ENCODE data around the gene CDKN1C.

Gene CDKN1C

DNA sequence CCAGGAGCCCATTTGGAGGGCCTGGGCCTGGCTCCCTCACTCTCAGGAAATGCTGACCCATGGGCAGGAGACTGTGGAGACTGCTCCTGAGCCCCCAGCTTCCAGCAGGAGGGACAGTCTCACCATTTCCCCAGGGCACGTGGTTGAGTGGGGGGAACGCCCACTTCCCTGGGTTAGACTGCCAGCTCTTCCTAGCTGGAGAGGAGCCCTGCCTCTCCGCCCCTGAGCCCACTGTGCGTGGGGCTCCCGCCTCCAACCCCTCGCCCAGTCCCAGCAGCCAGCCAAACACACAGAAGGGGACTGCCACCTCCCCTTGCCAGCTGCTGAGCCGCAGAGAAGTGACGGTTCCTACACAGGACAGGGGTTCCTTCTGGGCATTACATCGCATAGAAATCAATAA, 37.1 kb downstream of the CDKN1C start:
- DNase-seq (ENCODE audit: low read depth, low spot score): no peak

DNA sequence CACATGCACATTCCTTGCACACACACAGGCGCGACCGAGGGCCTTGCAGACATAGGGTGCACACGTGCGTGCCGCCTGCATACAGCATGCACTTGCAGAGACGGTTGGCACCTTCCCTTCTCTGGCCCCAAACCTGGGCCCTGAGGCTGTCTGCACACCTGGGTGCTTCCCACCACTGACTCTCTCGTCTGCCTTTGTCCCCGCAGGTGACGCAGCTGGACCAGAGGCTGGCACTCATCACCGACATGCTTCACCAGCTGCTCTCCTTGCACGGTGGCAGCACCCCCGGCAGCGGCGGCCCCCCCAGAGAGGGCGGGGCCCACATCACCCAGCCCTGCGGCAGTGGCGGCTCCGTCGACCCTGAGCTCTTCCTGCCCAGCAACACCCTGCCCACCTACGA, 38.0 kb downstream of the CDKN1C start:
- no peak for DNase-seq (ENCODE audit: low read depth, low spot score)

DNA sequence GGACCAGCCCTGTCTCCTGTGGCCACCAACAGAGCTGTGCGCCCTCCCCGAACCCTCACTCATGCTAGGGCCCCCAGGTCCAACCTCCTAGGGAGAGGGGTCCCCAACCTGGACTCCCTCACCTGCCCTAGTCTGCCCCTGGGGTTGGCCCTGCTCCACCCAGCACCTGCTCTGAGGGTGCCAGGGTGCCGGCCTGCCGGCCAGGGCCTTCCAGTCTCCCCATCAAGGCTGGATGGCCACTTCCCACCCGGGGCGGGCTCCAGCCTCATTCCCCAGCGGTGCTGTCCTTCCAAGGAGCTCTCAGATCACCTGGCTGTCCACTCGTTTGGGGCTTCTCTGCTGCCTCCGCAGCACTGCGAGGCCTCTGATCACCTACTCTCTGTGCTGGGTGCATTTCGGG, 39.1 kb downstream of the CDKN1C start:
- no peak for DNase-seq (ENCODE audit: low read depth, low spot score)

DNA sequence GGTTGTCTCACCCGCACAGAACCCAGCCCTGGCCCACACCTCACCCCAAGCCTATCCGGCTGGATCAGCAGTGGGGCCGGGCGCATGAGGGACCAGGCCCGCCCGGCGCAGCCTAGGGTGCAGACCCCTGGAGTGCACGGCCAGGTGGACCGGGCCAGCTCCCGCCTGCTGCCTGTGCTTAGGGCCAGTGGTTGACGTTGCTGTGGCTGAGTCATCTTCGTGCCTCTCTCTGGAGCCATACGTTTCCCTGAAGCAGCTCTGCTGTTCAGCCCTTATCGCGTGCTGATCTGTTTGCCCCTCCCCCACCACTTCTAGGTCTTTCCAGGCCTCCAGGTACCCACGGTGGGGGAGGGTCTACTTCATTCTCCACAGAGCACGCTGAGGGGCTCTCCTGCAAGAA, 39.5 kb downstream of the CDKN1C start:
- no peak for DNase-seq (ENCODE audit: low read depth, low spot score)

DNA sequence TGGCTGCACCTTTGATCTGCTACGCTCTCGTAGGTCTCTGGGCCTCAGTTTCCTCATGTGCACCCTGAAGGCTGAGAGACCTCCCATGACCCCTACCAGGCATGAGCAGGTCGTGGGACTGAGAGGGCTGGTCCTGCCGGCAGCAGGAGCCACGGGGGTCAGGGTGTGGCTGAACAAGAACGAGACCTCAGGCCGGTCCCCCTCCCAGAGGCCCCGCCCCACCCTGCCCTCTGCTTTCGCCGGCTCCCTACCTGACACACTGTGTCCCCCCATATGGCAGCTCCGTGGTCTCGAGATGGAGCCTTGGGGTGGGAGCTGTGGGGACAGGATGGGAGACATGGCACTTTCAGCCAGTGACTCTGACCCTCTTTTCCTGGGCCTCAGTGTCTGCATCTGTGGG, 40.6 kb downstream of the CDKN1C start:
- no peak for DNase-seq (ENCODE audit: low read depth, low spot score)

DNA sequence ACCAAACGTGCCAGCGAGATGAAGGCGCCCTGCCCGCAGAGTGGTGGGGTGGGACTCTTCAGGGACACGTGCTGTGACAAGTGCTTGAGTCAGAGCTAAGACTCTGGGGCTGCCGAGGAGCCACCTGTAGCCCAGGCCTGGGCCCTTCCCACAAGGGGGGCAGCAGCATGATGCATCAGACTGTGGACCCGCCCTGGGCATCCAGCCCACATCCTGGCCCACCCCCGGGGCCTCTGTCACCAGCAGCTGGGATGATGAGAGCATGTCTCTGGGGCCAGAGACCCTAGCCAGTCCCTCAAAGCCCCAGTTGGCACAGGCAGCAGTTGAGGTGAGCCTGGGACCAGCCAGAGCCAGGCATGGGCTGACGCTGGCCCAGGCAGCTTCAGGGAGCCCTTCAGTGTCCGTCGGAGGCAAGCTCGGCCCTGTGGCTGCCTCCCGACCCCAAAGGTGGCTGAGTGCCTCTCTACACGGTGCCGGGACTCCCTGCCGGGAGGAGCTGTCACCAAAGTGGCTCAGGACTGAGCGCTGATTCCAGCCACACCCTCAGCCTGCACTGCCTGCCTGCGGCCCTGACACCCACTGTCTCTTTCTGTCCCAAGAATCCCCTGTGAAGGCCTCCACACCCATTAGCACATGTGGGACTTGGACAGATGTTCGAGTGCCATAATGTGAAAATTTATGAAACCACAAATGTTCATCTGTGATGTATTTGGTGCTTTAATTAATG, 41.3 kb downstream of the CDKN1C start:
- no peak for DNase-seq (ENCODE audit: low read depth, low spot score)

DNA sequence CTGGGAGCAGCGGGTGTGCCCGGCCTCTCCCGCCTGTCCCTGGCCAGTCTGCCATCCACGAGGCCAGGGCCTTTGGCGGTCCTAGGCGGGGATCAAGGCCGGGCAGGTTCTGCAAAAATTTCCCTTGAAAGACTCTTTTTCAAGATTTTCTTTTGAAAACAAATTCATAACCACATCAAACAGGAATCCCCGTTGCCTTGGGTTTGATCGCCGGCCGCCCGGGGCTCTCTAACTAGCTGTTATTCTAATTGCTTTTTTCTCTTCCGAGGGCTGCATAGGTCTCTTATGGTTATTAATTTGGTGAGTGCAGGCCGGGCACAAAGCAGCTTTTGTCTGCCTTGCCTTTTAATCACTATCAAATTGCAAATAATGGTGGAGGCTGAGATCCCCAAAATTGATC, 42.0 kb downstream of the CDKN1C start:
- DNase-seq (ENCODE audit: low read depth, low spot score): no peak

DNA sequence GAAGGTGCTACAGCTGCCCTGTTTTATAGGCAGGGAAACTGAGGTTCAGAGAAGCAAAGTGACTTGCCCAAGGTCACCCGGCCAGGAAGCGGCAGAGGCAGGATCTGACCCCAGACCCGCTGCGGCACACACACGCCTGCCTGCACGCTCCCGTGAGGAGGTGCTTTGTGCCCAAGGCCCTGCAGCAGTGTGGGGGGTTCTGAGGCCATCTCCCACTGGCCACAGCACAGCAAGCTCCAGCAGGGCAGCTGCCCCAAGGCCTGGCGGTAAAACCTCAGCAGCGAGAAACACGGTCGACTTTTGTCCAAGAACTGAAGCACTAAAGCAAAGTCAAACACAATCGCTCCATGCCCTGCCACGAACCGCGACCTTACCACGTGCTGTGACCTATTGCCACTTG, 42.7 kb downstream of the CDKN1C start:
- no peak for DNase-seq (ENCODE audit: low read depth, low spot score)

DNA sequence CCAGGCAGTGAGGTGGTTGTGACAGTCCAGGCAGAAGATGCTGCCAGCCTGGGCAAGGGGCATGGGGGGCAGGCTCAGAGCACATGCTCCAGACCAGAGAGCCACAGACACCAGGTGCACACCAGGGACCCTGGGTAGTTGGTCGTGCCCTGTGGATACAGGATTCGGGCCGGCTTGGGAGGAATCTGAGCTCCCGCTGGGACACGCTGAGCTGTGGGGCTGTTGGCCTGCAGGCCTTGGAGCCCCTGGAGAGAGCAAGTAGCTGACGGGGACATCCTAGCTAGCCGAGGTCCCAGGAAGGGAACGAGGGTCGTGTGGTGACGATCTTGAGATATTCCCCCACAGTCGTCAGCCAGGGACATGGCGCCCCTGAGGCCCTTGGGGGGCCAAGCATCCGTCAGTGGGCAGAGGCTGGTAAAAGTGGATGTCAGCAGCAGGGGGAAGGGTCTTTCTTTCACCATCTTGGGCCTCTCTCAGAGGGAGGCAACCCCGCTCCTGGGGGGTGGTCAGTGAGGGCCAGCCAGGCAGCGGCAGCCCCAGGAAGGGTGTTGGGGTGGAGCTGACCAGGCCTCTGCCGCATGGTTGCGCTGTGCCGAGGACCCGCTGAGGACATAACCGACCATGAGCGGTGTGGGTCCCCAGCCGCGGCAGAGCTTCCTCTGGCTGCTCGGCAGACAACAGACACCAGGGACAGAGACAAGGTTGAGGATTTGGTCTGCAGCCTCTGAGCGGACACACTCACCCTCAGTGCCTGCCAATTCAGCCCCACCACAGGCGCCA, 44.0 kb downstream of the CDKN1C start:
- DNase-seq (ENCODE audit: low read depth, low spot score): no peak

DNA sequence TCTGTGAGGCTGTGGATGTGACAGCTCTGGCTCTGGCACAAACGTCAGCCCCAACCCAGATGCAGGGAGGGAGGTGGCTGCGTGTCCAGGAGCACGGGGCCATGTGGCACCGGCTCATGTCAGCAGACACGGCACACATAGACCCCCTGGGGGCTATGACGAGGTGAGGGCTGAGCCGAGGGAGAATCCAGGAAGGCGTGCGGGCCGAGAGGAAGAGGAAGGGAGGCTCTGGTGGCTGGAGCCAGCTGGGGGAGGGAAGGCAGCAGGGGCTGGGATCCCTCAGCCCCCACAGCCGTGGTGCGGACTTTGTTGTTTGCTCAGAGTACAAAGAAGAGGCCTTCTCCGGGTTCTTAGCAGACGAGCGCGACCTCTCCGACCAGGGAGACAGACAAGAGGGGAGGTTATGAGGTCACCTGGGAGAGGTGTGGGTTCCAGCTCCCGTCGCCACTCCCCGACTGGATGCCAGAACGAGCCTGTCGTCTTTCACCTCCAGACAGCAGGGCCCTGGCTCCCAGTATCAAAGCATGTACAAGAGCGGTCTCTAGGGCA, 46.1 kb downstream of the CDKN1C start:
- DNase-seq (ENCODE audit: low read depth, low spot score): no peak

DNA sequence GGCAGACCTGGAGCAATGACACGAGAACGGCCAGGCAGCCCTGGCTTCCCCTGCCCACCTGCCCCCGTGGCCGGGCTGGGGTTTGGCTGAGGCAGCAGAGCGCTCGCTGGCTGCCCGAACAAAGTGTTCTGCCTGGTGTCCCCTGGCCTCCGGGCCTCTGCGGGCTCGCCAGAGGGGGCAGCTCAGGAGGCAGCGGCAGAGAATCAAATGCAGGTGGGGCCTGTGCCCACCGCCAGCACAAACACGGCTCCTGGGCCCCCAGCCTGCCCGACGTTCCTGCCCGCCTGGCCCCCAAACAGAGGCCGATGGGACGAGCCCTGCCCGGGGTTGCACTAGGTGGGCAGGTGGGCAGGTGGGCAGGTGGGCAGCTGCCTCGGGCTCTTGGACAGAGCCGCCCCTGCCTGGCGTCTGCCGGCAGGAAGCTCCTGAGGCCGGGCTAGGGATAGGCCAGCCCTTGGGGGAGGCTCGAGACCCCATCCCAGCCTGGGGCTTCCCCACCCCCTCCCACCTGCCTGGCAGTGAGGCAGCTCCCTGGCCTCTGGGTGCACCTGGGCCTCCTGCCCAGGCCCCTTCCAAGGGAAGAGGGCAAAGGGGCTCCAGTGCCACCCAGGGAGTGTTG, 46.8 kb downstream of the CDKN1C start:
- DNase-seq (ENCODE audit: low read depth, low spot score): no peak

DNA sequence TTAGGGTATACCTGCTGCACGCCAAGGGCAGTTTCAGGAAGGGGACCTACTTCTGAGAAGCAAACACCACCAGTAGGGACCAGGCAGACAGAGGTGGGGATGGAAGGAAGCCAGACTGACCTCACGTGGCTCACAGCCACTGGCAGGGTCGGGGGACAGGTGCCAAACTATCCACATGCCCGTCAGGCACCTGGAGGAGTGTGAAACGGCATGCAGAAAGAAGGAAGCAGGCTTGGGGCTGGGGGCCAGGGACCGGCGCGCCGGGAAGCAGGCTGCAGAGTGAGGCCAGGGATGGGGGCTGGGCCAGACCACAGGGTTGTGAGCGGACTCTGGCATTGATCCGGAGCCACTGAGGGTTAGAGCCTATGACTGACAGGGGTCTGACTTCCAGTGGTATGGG, 47.5 kb downstream of the CDKN1C start:
- DNase-seq (ENCODE audit: low read depth, low spot score): no peak

DNA sequence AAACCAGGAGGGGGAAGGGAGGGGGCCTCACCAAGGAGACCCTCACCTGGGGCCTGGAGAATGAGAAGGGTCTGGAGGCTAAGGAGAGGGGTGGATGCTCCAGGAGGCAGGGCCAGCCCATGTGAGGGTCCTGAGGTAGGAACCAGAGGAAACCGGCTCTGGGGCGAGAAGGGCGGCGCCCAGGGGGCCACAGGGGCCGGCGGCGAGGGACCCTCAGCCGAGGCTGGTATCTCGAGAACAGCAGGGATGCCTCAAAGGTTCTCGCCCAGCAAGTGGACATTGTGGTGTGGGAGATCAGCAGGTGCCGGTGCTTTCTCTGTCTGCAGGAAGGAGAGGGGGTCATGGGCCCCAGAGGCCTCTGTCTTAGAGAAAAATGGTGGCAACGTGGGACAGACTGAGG, 47.9 kb downstream of the CDKN1C start:
- DNase-seq (ENCODE audit: low read depth, low spot score): no peak

DNA sequence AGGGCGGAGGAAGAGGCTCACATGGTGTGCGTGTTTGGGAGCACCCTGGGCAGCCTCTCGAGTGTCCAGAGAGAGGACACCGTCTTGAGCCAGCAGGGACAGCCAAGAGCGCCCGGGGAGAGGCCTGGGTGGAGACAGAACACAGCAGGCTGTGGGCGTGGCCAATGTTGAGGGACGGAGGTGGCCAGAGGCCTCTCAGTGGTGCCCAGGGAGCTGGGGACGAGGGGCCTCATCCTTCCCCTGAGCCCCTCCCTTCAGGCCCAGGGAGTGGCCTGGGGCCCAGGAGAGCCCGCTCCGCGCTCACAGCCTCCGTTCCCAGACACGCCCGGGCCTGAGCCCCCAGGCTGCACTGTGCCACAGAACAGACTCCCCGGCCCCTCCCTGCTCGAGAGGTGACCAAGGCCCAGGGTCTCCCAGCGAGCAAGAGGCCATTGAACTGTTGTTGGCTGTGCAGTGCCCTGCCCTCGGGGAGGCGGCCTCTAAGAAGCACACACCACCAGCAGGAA, 48.4 kb downstream of the CDKN1C start:
- no peak for DNase-seq (ENCODE audit: low read depth, low spot score)

DNA sequence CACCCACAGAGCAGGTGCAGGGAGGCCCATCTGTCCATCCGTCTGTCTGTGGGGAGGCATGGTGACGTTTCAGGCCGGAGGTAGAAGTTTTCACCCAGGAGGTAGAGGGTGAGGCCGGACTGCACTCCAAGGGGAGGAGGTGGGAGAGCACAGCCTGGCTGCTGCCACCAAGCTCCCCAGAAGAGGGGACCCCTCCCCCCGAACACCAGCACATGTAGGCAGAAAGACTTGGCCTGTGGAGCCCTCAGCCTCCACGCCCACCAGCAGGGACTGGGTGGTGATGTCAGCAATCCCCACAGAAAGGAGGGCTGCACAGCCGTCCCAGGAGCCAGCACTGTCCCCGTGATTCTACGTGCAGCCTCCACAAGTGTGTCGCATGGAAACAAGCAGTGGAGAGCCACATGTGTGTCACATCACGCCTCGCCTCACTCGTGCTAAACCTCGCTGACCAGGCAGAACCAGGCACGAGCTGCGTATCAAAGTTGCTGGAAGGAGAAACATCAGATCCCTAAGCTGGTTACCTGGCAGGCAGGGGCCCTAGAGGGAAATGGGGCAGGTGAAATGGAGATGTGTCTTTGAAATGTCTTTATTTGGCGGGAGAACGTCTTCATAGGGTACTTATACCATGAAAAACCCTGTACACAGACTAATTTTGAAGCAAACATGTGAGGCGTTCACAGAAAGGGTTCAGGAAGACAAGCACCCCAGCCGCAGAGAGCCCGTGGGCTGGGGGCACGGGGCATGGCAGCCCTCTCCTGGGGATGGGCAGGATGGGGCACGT, 49.1 kb downstream of the CDKN1C start:
- DNase-seq (ENCODE audit: low read depth, low spot score): no peak

DNA sequence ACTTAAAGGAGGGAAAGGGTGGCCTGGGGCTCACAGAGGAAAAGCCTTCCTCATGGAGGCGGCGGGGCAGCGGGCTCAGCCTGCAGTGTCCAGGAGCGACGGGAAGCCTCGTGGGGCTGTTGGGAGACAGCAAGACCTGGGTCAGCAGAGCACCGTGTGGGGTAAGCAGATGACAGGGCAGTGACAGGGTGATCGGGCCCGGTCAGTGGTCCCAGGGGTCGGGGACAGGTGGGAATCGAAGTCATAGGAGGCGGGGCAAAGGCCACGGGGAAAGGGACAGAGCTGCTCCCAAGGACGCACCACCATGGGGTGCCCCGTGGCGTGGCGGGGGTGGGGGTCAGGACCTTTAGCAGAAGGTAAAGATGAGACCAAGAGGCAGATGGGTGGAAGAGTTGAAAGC, 49.8 kb downstream of the CDKN1C start:
- DNase-seq (ENCODE audit: low read depth, low spot score): no peak

DNA sequence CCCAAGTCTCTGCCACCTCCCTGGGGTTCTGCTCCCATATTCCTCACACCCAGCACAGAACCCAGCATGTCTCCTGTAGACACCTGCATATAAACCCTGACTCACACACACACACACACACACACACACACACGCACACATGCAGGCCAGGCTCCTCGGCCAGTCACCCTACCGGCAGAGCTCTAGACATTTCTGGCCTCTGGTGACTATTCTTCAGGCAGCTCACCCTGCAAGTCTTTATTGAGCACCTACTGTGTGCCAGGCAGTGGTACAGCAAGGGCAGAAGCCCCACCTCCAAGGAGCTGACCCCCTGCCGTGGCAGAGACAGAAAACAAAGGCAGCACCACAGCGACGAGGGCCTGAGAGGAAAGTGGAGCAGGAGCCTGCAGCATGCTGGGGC, 50.3 kb downstream of the CDKN1C start:
- no peak for DNase-seq (ENCODE audit: low read depth, low spot score)

DNA sequence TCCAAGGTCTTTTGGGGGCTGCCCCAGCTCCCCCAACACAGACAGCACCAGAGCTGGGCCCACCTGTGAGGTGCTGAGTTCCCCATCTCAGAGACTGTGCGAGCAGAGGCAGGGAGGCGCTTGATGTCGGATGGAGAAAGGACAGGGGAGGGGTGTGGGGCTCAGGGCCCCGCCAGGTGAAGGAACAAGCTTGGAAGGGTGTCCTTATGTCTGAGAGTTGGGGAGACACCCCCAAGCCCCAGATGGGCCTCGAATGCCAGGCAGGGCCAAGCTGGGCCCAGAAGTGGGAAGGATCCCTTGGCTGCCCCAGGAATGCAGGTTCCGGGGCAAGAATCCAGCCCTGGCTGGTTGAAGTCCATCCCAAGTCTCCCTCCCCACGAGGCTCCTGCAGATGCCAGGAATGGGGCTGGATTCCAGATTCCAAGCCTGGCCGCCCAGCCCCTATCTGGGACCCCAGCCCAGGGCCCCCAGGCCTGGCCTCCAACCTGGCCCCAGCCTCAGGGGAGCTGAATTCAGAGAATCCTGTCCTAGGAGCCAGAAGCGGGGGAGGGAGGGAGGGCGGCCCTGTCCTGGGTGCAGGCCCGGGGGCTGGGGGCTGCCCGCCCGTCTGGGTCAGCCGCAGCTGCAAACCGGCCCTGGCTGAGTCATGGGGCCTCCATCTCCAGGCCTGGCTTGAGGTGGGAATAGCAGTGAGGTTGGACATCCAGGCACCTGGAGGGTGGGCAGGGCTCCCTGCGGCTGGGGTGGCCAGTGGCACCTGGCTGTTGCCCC, 50.9 kb downstream of the CDKN1C start:
- no peak for DNase-seq (ENCODE audit: low read depth, low spot score)

DNA sequence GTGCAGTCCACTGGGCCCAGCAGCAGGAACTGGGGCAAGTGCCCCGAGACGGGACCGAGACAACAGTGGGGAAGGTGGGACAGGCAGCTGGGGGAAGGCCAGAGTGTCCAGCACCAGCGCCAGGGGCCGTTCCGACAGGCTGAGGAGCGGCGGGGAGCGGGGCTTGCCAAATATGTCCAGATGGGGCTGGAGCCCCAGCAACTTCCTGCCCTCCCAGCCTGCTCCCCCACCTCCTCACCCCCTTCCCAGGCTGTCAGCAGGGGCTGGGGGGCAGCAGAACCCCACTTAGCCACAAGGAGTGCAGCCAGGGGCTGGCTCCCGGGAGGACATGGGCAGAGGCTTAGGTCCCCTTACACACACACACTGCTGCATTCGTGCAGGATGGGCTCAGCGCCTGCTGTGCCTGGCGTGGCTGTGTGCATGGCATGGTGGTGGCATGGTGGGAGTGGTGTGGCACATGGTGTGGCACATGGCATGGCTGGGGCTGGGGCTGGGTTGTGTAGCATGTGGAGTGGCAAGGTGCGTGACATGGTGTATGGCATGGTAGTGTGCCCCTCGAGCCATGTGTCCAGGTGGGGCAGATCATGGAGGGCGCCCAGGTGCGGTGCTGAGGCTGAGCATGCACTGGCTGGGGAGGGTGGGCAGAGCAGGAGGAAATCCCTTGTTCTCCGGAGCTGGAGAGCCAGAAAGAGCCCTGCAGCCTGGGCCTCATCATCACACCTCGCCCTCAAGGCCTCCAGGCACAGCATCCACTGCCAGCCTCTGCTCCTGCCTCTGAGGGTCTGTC, 51.7 kb downstream of the CDKN1C start:
- no peak for DNase-seq (ENCODE audit: low read depth, low spot score)

Data from activated CD4-positive, CD25-positive, alpha-beta regulatory T cell treated with anti-CD3 and anti-CD28 coated beads, Interleukin-2, amount 50 U/mL, for 16 hours (primary cell).